ENCODE data around the gene SYT13.

Gene SYT13

GRCh38 chr11:45285930-45286632 lies at the start of gene SYT13:
Gene SYT13 (minus strand): TSS chr11:45286341. CDS start chr11:45286207, 134 bp downstream.
- DNase-seq, result peak; percentile 44

- no peak for DNase-seq
Observed at GRCh38 chr11:45335434-45335833, 49.3 kb upstream of the SYT13 start.

- DNase-seq, result no peak
Observed at GRCh38 chr11:45334836-45335235, 48.7 kb upstream of the SYT13 start.

GRCh38 chr11:45334410-45334809 lies 48.3 kb upstream of the SYT13 start:
- no peak for DNase-seq

- DNase-seq, result peak; percentile 71
Observed at GRCh38 chr11:45333001-45333971, 47.1 kb upstream of the SYT13 start.

- DNase-seq, result peak; percentile 48
Observed at GRCh38 chr11:45332276-45332934, 46.3 kb upstream of the SYT13 start.

GRCh38 chr11:45331839-45332238 lies 45.7 kb upstream of the SYT13 start:
- DNase-seq, result no peak

GRCh38 chr11:45328726-45329125 lies 42.6 kb upstream of the SYT13 start:
- no peak for DNase-seq

- no peak for DNase-seq
Observed at GRCh38 chr11:45324459-45324858, 38.3 kb upstream of the SYT13 start.

GRCh38 chr11:45323601-45324249 lies 37.6 kb upstream of the SYT13 start:
- no peak for DNase-seq

GRCh38 chr11:45322891-45323600 lies 36.9 kb upstream of the SYT13 start:
- DNase-seq, result no peak

GRCh38 chr11:45322111-45322705 lies 36.1 kb upstream of the SYT13 start:
- DNase-seq, result no peak

- DNase-seq, result no peak
Observed at GRCh38 chr11:45321669-45322068, 35.5 kb upstream of the SYT13 start.

GRCh38 chr11:45321031-45321595 lies 35.0 kb upstream of the SYT13 start:
- DNase-seq, result no peak

- no peak for DNase-seq
Observed at GRCh38 chr11:45320371-45320770, 34.2 kb upstream of the SYT13 start.

- DNase-seq, result no peak
Observed at GRCh38 chr11:45319077-45319476, 32.9 kb upstream of the SYT13 start.

GRCh38 chr11:45318516-45318915 lies 32.4 kb upstream of the SYT13 start:
- no peak for DNase-seq

GRCh38 chr11:45316258-45316657 lies 30.1 kb upstream of the SYT13 start:
- DNase-seq, result no peak

GRCh38 chr11:45314900-45315299 lies 28.8 kb upstream of the SYT13 start:
- DNase-seq, result no peak

GRCh38 chr11:45313171-45313865 lies 27.2 kb upstream of the SYT13 start:
- DNase-seq, result no peak
